GM12874 (cell line): ENCODE data around the gene METTL17.

Experiments used
- CTCF ChIP-seq: IDR thresholded peaks from 2 replicates; pipeline ENCODE4 v1.5.1; 2011; ENCODE audit warnings: low read depth, mild to moderate bottlenecking, control low read depth, low read length, moderate library complexity; ENCODE audit not compliant: insufficient read depth

The METTL17 gene

GRCh38 chr14:21001218-21001617 lies 11.4 kb downstream of the METTL17 start:
- no peak for TF ChIP-seq CTCF

- no peak for TF ChIP-seq CTCF
Measured at GRCh38 chr14:21003788-21004346, 14.1 kb downstream of the METTL17 start.

- TF ChIP-seq CTCF, result no peak
Measured at GRCh38 chr14:21011136-21011535, 21.4 kb downstream of the METTL17 start.

GRCh38 chr14:21014761-21015190 lies 25.0 kb downstream of the METTL17 start:
- peak; percentile 84 for TF ChIP-seq CTCF

GRCh38 chr14:21015312-21015711 lies 25.5 kb downstream of the METTL17 start:
- no peak for TF ChIP-seq CTCF

GRCh38 chr14:21016413-21017190 lies 26.8 kb downstream of the METTL17 start:
- TF ChIP-seq CTCF, result no peak

GRCh38 chr14:21017528-21018245 lies 27.9 kb downstream of the METTL17 start:
- no peak for TF ChIP-seq CTCF
